Astrocyte of the cerebellum (primary cell): ENCODE data around the gene MEI1.
"Not testable (repeated sequence)": the region's sequence is repeated elsewhere in the genome, so short reads cannot be mapped to it uniquely, and the experiment has no call there.

Experiments
- DNase-seq: peaks from one replicate; pipeline ENCODE4 v3.0.0-alpha.2; 2011; ENCODE audit warnings: low read depth
- H3K4me3 ChIP-seq: 2 replicates; pipeline ENCODE4 v1.5.1; 2011; ENCODE audit warnings: mild to moderate bottlenecking, low read depth, low read length, moderate library complexity
- in situ Hi-C: cut with HindIII; loops from 2 replicates; pipeline ENCODE4 v1.10.0; 2017; ENCODE audit warnings: low sequenced_read_pairs
- TF ChIP-seq, protein P1 (sequence below): IDR thresholded peaks from 2 replicates; pipeline ENCODE4 v1.5.1; 2012; ENCODE audit warnings: low read length, low read depth, moderate library complexity, mild to moderate bottlenecking; ENCODE audit errors: missing control alignments

MEI1 gene

DNA sequence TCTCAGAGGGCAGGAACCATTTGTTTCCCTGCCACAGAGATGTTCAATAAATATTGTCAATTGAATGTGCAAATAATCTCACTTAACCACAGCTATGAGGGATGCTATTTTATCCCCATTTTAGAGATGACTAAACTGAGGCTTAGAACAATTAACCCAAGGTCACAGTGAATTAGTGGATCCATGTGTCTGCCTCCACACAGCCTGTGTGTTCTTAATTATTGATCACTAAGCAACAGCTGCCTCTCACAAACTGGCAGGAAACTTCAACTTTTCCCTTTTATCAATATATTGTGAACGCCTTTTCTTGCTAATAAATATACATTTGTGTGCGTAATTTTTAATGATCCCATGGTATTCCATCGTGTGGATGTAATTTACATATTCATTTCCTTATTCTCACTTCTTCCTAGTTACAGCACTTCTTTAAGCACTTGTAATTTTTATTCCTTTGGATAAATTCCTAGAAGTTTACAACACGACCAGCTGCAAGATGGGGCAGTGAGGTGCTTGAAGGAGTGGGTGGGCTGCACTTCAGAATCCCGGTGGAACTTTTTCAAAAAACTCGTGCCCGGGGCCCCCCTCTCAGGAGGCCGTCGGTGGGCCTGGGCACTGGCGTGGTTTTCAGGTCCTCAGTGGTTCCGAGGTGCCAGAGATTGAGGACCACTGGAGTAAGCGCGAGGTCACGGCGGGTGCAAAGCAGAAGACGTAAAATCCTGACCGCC lies 132.7 kb downstream of the MEI1 start:
- TF ChIP-seq, protein P1, sequence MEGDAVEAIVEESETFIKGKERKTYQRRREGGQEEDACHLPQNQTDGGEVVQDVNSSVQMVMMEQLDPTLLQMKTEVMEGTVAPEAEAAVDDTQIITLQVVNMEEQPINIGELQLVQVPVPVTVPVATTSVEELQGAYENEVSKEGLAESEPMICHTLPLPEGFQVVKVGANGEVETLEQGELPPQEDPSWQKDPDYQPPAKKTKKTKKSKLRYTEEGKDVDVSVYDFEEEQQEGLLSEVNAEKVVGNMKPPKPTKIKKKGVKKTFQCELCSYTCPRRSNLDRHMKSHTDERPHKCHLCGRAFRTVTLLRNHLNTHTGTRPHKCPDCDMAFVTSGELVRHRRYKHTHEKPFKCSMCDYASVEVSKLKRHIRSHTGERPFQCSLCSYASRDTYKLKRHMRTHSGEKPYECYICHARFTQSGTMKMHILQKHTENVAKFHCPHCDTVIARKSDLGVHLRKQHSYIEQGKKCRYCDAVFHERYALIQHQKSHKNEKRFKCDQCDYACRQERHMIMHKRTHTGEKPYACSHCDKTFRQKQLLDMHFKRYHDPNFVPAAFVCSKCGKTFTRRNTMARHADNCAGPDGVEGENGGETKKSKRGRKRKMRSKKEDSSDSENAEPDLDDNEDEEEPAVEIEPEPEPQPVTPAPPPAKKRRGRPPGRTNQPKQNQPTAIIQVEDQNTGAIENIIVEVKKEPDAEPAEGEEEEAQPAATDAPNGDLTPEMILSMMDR, result no peak
- H3K4me3 ChIP-seq, result peak overlapping the region; percentile 75
- in situ Hi-C loops, result loop anchor here (10.0 kb wide), 1 partner anchor 103 kb away; no protein-coding TSS in a partner anchor
- DNase-seq, result no peak

DNA sequence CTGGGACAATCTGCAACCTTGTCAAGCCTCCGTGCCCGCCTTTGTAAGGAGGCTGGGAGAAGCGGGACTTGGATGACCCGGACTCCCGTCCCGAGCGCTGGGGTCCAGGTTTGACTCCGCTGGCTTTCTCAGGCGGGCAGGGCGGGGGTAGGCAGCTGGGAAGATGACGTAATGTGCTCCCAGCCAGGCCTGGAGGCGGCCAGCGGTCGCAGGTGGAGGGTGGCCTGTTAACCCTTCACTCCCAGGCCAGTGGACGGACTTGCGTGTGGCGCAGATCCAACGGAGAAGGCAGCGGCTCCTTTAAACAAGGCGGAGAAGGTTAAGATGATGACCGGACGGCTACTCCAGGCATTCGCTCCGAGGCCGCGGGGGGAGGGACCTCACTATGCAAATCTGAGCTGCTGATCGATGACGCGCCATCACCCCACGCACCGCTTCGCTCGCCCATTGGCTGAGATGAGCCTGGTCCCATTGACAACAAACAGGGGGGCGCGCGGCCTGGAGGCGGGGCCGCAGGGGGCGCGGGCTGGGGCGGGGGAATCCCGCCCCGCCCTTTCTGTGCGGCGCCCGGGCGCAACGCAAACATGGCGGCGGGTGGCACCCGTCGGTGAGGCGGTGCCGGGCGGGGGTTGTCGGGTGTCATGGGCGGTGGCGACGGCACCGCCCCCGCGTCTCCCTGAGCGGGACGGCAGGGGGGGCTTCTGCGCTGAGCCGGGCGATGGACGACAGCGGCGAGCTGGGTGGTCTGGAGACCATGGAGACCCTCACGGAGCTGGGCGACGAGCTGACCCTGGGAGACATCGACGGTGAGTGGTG lies 133.5 kb downstream of the MEI1 start, which contains the start of gene SREBF2:
Gene SREBF2, plus strand, starts transcription at position 553 of the 816 bp plus-strand sequence. Its CDS starts 166 bp downstream, at position 719.
- in situ Hi-C loops, result loop anchor here (10.0 kb wide), 1 partner anchor 102 kb away; no protein-coding TSS in a partner anchor

DNA sequence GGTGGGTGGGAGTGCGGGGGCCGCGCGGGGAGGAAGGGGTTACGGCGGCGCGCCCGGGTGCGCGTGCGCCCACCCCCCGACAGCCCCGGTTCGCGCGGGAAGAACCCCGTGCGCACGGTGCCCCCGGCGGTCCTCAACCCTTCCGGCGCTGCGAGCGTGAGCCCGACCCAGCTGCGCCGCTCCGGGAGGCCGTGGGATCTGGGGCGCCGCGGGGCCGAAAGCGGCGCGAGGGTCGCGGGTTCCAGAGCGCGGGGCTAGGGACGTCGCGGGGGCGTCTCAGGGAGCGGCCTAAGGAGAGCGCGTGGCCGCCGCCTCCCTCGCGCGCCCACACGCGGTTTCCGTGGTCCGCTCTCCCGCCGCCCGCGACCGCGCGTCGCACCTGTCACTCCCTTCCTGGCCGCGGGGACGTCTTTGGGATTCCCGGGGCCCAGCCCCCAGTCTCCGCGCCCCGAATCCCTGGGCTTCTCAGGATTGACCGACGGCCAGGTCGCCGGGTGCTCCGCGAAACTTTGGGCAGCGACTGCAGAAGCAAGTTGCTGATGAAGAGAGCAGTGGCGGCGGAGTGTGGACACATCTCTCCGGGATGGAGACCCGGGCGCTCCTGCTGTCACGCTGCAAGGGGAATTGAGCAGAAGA lies 134.2 kb downstream of the MEI1 start:
- DNase-seq, result no peak
- in situ Hi-C loops, result loop anchor here (10.0 kb wide), 1 partner anchor 101 kb away; no protein-coding TSS in a partner anchor
- TF ChIP-seq, protein P1, result no peak
- H3K4me3 ChIP-seq, result peak overlapping the region; percentile 75

More for the DNA sequence above, 133.5 kb downstream of the MEI1 start, which contains the start of gene SREBF2:
- peak; percentile 99 for DNase-seq
- H3K4me3 ChIP-seq, result peak within 1 kb of the TSS; percentile 75
- TF ChIP-seq, protein P1, result no peak

DNA sequence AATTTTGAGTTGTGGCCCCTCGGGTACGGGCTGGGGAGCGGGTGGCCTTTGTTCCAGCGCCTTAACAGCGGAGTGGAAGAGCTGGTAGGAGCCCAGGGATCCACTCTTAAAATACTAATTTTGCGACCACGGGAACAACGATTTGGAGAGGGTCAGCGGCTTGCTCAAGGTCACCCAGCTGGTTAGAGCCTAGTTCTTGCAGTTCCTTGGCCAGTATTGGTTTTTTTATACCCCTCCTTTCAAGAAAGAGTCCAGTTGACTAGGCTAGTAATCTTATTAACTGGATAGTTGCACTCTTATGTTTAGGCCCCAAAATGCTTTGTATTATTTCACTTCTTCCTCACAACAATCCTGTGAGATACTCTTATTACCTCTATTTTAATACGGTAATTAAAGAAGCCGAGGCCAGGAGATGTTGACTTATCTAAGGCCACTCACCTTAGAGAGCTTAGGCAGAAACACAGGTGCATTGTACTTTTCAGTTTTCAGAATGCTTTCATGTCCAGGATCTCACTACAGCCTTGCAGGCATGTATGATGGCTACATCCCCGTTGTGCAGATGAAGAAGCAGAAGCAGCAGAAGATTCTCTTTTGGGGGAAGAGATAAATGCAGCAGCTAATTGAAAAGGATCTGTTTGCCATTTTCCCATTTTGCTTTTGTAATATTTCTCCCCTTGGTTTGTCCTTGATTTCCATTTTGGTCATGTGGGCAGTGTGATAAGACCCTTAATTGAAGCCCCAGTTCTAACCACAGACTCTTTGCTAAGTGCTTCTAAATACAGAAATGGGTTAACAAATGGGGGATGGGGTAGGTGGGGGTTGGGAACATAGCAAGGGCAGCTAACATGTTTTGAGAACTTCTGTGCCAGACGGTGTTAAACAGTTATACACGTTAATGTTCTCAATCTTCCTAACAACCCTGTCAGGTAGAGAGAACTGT lies 135.0 kb downstream of the MEI1 start:
- in situ Hi-C loops, result loop anchor here (10.0 kb wide), 1 partner anchor 101 kb away; no protein-coding TSS in a partner anchor
- H3K4me3 ChIP-seq, result peak overlapping the region; percentile 75
- TF ChIP-seq, protein P1, result no peak
- no peak for DNase-seq

DNA sequence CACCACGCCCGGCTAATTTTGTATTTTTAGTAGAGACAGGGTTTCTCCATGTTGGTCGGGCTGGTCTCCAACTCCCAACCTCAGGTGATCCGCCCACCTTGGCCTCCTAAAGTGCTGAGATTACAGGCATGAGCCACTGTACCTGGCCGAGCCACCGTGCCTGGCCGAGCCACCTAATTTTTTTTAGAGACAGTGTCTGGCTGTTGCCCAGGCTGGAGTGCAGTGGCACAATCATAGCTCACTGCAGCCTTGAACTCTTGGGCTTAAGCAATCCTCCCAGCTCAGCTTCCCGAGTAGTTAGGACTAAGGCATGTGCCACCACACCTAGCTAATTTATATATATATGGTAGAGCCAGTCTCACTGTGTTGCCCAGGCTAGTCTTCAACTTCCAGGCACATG lies 136.2 kb downstream of the MEI1 start:
- in situ Hi-C loops, result loop anchor here (10.0 kb wide), 1 partner anchor 99 kb away; no protein-coding TSS in a partner anchor
- H3K4me3 ChIP-seq, DNase-seq: not testable (repeated sequence)

DNA sequence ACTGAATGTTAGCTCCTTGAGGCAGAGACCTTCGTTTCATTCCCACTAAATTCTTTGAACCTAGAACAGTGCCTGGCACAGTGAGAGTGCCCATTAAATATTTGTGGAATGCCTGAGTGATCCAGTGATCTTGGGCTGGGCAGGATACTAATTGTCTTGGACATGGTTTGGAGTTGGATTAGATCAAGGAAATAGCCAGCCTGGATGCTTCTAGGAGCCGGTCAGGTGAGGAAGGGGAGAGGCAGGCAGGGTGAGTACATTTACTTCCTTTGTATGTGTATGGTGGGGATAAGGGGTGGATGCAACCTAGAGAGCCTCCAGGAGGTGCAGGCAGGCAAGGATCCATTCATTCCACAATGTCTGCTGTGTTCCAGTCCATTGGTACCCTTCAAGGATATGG lies 137.2 kb downstream of the MEI1 start:
- in situ Hi-C loops, result loop anchor here (10.0 kb wide), 1 partner anchor 98 kb away; no protein-coding TSS in a partner anchor
- no peak overlapping the region for H3K4me3 ChIP-seq

More for the DNA sequence above, 137.2 kb downstream of the MEI1 start:
- TF ChIP-seq, protein P1, result no peak
- no peak for DNase-seq
